Raji (cell line): ENCODE data around the gene ZNF3.
A peak's percentile ranks its signal among the peaks of the same experiment; 100 is the strongest.

Source experiments
- POLR2A ChIP-seq: IDR thresholded peaks from 2 replicates; pipeline ENCODE4 v1.6.1; 2011; ENCODE audit warnings: low read depth, low read length, control low read depth; ENCODE audit not compliant: insufficient read depth

ZNF3 gene

GRCh38 chr7:100119072-100119969, 37.8 kb upstream of the ZNF3 start, which contains the start of the genes CNPY4 and TAF6:
Gene CNPY4, plus strand, starts transcription at chr7:100119634. Its CDS starts 111 bp downstream, at chr7:100119745.
Gene TAF6, minus strand, starts transcription at chr7:100119358. Its CDS starts 5,149 bp downstream, at chr7:100114209.
- peak; percentile 75 for TF ChIP-seq POLR2A

- no peak for TF ChIP-seq POLR2A
These were observed 37.0 kb upstream of the ZNF3 start for GRCh38 chr7:100118388-100119071.

GRCh38 chr7:100115026-100115425, 33.5 kb upstream of the ZNF3 start:
- no peak for TF ChIP-seq POLR2A

- TF ChIP-seq POLR2A, result no peak
These were observed 30.4 kb upstream of the ZNF3 start for GRCh38 chr7:100111914-100112313.

DNA sequence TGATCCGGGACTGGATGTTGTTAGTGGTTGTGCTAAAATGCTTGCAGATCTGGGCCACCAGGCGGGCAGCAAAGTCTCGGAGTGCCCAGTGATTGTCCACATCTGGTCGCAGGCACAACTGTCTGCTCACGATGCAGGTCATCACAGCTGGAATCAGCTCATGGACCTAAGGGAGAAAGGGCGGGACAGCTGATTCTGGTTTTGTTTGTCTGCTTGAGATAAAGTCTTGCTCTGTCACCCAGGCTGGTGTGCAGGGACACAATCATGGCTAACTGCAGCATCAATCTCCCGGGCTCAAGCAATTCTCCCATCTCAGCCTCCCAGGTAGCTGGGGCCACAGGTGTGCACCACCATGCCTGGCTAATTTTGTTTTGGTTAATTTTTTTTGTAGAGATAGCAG, 29.6 kb upstream of the ZNF3 start:
- TF ChIP-seq POLR2A, result no peak

GRCh38 chr7:100109521-100110163, 28.1 kb upstream of the ZNF3 start:
- TF ChIP-seq POLR2A, result no peak

DNA sequence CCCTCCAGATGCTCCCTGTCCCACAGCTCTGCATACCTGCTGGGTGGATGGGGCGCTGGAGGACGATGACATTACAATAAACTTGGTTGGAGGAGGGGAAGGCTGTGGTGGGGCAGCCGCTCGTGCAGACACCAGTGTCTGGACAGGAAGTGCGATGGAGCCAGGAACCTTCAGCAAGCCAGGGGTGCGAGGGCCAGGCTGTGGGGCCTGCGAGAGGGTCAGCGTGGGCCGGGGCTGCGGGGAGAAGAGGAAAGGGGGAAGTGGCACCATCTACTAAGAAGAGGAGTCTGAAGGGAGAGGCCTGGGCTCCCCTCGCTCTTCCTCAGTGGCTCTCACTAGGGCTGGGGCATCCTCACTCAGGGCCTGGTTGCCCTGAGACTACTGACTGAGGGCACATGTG, 26.4 kb upstream of the ZNF3 start:
- TF ChIP-seq POLR2A, result no peak

GRCh38 chr7:100107125-100107737, 25.7 kb upstream of the ZNF3 start:
- TF ChIP-seq POLR2A, result no peak

GRCh38 chr7:100106633-100107032, 25.1 kb upstream of the ZNF3 start:
- no peak for TF ChIP-seq POLR2A

GRCh38 chr7:100105534-100105933, 24.0 kb upstream of the ZNF3 start:
- TF ChIP-seq POLR2A, result no peak

DNA sequence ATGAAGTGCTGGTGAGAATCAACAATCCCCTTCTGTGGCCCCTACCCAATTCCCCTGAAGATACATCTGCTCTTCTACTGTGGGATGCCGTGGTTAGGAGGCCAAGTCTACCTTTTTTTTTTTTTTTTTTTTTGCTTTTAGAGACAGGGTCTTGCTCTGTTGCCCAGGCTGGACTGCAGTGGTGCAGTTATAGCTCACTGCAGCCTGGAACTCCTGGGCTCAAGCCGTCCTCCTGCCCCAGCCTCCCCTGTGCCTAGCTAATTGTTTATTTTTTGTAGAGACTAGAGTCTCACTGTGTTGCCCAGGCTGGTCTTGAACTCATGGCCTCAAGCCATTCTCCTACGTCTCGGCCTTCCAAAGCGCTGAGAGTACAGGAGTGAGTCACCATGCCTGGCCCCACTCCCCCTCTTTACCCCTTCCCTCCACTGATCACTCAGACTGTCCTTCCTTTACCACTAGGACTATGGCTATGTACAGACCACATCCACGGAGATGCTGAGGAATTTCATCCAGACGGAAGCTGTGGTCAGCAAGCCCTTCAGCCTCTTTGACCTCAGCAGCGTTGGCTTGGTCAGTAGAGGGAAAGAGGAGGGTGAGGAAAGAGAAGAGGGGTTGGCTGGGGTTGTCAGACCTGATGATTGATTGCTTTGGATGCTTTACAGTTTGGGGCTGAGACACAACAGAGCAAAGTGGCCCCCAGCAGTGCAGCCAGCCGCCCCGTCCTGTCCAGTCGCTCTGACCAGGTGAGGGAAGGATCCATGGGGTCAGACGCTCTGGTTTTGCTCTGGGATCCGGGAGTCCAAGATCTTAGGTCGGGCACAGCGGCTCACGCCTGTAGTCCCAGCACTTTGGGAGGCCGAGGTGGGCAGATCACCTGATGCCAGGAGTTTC, 21.7 kb upstream of the ZNF3 start:
- TF ChIP-seq POLR2A, result no peak

DNA sequence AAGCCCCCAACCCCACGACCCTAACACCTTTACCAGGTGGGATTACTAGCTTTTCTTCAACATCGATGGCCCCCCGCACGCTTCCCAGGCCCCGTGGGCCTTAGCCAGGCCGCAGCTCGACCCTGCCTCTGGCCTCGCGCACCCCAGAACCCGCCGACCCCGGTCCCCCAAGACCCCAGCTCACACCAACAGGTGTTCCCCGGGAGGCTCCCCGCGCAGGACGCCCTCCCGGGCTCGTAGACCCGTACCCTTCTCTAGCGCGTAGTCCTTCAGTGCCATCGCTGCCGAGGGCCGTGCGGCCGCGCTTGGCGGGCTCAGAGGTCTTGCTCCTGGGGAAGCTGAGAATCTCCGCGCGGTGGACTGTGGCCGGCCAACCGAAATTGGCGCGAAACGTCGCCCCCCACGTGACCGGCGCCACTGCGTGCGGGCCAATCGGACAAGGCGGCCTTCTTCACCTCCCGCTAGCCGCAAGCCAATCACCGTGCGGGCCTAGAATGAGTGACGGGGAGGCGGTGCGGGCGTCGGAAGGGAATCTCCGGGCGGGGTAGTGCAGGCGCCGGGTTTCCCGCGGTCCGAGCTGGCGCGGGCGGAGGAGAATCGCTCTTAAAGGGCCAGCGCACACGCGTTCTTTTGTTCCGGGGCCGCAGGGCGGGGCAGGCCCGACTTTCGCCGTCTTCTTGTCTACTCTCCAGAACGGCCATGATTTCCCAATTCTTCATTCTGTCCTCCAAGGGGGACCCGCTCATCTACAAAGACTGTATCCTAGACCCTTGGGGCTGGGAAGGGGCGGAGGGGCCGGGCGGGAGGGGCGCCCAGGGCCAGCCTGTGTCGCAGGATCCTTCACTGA, 19.7 kb upstream of the ZNF3 start, which contains the start of the genes AP4M1 and MCM7:
AP4M1 (plus strand) TSS at position 628 of the 847 bp plus-strand sequence; CDS start at position 700, 72 bp downstream.
MCM7 (minus strand) TSS at position 382 of the 847 bp plus-strand sequence; CDS start at position 279, 103 bp downstream.
- peak; percentile 84 for TF ChIP-seq POLR2A

DNA sequence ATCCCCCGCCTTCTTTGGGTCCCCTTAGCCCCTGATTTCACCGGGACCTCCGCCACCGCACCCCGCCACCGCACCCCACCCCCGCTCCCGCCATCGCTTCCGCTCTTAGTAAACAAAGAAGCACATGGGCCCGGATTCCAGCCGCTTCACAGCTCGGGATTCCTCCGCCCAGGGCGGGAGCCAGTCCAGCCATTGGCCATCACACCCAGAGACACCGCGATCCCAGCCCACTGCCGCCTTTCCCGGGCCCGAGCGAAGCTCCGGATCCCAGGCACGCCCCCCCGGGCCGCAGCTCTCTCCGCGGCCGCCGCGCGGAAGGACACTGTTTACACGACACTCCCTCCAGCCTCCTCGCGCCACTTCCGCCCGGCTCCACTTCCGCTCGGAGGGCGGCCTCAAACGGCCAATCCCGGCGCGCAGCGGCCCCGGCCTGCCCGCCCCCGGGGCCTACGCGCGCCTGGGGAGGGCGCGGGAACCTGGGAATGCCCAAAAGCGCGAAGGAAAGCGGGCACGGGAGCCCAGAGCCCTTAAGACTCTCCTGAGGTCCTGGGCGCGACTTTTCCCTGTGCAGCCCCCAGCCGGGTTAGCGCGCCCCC, 19.0 kb upstream of the ZNF3 start:
- peak; percentile 40; the same call in 1 of the 2 replicates for TF ChIP-seq POLR2A
